CD4-positive, alpha-beta T cell treated with Interleukin-21 for 1 hour (primary cell): ENCODE results near the gene SIK2.
"Not testable (repeated sequence)": the region's sequence is repeated elsewhere in the genome, so short reads cannot be mapped to it uniquely, and the experiment has no call there.

ENCODE experiments used
- DNase-seq: peaks from one replicate; pipeline ENCODE4 v3.0.0-alpha.2; 2020

SIK2 gene

GRCh38 chr11:111707039-111707690 lies 104.9 kb downstream of the SIK2 start:
- DNase-seq, result no peak

- DNase-seq, result no peak
Measured at GRCh38 chr11:111707691-111708067, 105.4 kb downstream of the SIK2 start.

GRCh38 chr11:111714522-111714921 lies 112.3 kb downstream of the SIK2 start:
- no peak for DNase-seq

- no peak for DNase-seq
Measured at GRCh38 chr11:111715142-111715816, 113.0 kb downstream of the SIK2 start.

GRCh38 chr11:111717660-111718059 lies 115.4 kb downstream of the SIK2 start:
- DNase-seq, result not testable (repeated sequence)

GRCh38 chr11:111718436-111718835 lies 116.2 kb downstream of the SIK2 start:
- no peak for DNase-seq

- no peak for DNase-seq
Measured at GRCh38 chr11:111718859-111719258, 116.6 kb downstream of the SIK2 start.

- no peak for DNase-seq
Measured at GRCh38 chr11:111719379-111719778, 117.1 kb downstream of the SIK2 start.

- DNase-seq, result no peak
Measured at GRCh38 chr11:111720801-111721494, 118.7 kb downstream of the SIK2 start.

GRCh38 chr11:111722501-111722900 lies 120.3 kb downstream of the SIK2 start:
- DNase-seq, result no peak

GRCh38 chr11:111723595-111723994 lies 121.3 kb downstream of the SIK2 start:
- no peak for DNase-seq

- DNase-seq, result no peak
Measured at GRCh38 chr11:111724615-111725129, 122.4 kb downstream of the SIK2 start.

- no peak for DNase-seq
Measured at GRCh38 chr11:111725621-111726020, 123.4 kb downstream of the SIK2 start.

- no peak for DNase-seq
Measured at GRCh38 chr11:111726301-111726713, 124.1 kb downstream of the SIK2 start.

- no peak for DNase-seq
Measured at GRCh38 chr11:111727431-111727830, 125.2 kb downstream of the SIK2 start.

- DNase-seq, result no peak
Measured at GRCh38 chr11:111729071-111729830, 127.0 kb downstream of the SIK2 start.

GRCh38 chr11:111729831-111730311 lies 127.6 kb downstream of the SIK2 start:
- DNase-seq, result no peak

GRCh38 chr11:111730871-111731591 lies 128.8 kb downstream of the SIK2 start:
- DNase-seq, result no peak

- DNase-seq, result no peak
Measured at GRCh38 chr11:111731821-111732220, 129.6 kb downstream of the SIK2 start.

GRCh38 chr11:111733016-111733415 lies 130.8 kb downstream of the SIK2 start:
- no peak for DNase-seq

- DNase-seq, result no peak
Measured at GRCh38 chr11:111733611-111734088, 131.4 kb downstream of the SIK2 start.
